Activated B cell treated with CpG ODN at 0.5 μM for 24 hours (primary cell): ENCODE results near the gene GNB1L. TPM values are rescaled to one million over a fixed set of nuclear protein-coding genes. Genes with fewer than 3 reads are reported as not detected.

ENCODE experiments used
- ATAC-seq: fragments of 200-7000 bp; cut with Tn5 transposase; one replicate; pipeline ENCODE4 v1.10.0; 2021; ENCODE audit warnings: low read depth, mild to moderate bottlenecking, moderate library complexity
- CTCF ChIA-PET: fragments of 350-600 bp; sonication (Branson Sonifier 250); formaldehyde crosslinking; loops from one replicate; lab custom pipeline; 2021; ENCODE audit warnings: antibody characterized with exemption; lab: Charles Lee
- POLR2A ChIA-PET: fragments of 350-600 bp; sonication (Branson Sonifier 250); formaldehyde crosslinking; loops from one replicate; lab custom pipeline; 2021; ENCODE audit warnings: antibody characterized with exemption; lab: Charles Lee
- DNase-seq: peaks from one replicate; pipeline ENCODE4 v3.0.0; 2022
- H3K27ac Mint-ChIP-seq: one replicate; pipeline ENCODE4 v1.8.0; 2020; ENCODE audit warnings: mixed read lengths
- H3K27me3 Mint-ChIP-seq: one replicate; pipeline ENCODE4 v1.8.0; 2021; ENCODE audit warnings: mixed read lengths
- H3K36me3 Mint-ChIP-seq: one replicate; pipeline ENCODE4 v1.8.0; 2021; ENCODE audit warnings: low read depth, mixed read lengths
- H3K4me1 Mint-ChIP-seq: one replicate; pipeline ENCODE4 v1.8.0; 2021; ENCODE audit warnings: mixed read lengths
- H3K4me3 Mint-ChIP-seq: one replicate; pipeline ENCODE4 v1.8.0; 2020; ENCODE audit warnings: mild to moderate bottlenecking, mixed read lengths
- H3K9me3 Mint-ChIP-seq: one replicate; pipeline ENCODE4 v1.8.0; 2020; ENCODE audit warnings: mixed read lengths
- CTCF ChIP-seq: fragments of 200-600 bp; IDR thresholded peaks from one replicate; pipeline ENCODE4 v1.8.0; 2022; ENCODE audit warnings: antibody characterized with exemption, mild to moderate bottlenecking
- intact Hi-C: fragments of 100-400 bp; cut with micrococcal nuclease; formaldehyde crosslinking; loops from one replicate; pipeline ENCODE4 v1.15.1; 2024
- total RNA-seq: library from RNA; stranded (reverse); gene quantifications from 2 replicates; pipeline ENCODE4 v1.2.3, GENCODE V29; 2022

The GNB1L gene
- total RNA-seq, 1 donor from 2014 or later, result 6.3 TPM

GRCh38 chr22:19892257-19892879, 37.7 kb upstream of the GNB1L start:
- CTCF ChIA-PET, result interaction anchor here (0.9 to 1.3 kb wide), 2 partner anchors 47 to 162 kb away, joined by 3 to 4 read pairs; no protein-coding TSS in a partner anchor
- intact Hi-C loops, result no loop called here
- peaks cover 23% of the 10 kb centered on the region for H3K4me1 Mint-ChIP-seq
- H3K27me3 Mint-ChIP-seq, result no peaks in the 10 kb centered on the region
- POLR2A ChIA-PET, result interaction anchor here (1.7 kb wide), 1 partner anchor 37 kb away, joined by 6 read pairs; no protein-coding TSS in a partner anchor
- H3K36me3 Mint-ChIP-seq, result peaks cover 13% of the 10 kb centered on the region
- H3K4me3 Mint-ChIP-seq, result peak overlapping the region; percentile 78
- H3K9me3 Mint-ChIP-seq, result no peaks in the 10 kb centered on the region
- peak overlapping the region; percentile 56 for H3K27ac Mint-ChIP-seq
- no peak for TF ChIP-seq CTCF
- peak; percentile 12 for ATAC-seq
- no peak for DNase-seq

- Mint-ChIP-seq H3K9me3 (no peaks in the 10 kb centered on the region), H3K27ac (peak overlapping the region; percentile 81), H3K4me3 (peak overlapping the region; percentile 78), H3K4me1 (peaks cover 30% of the 10 kb centered on the region), H3K27me3 (no peaks in the 10 kb centered on the region), H3K36me3 (peaks cover 9% of the 10 kb centered on the region)
- no peak for TF ChIP-seq CTCF
- ChIA-PET POLR2A (interaction anchor here (0.5 to 1.7 kb wide), 2 partner anchors 36 to 1210 kb away, joined by 6 read pairs; no protein-coding TSS in a partner anchor), CTCF (interaction anchor here (0.9 to 2.1 kb wide), 3 partner anchors 18 to 161 kb away, joined by 3 to 5 read pairs (median 4); no protein-coding TSS in a partner anchor)
- ATAC-seq (peak; percentile 78), DNase-seq (no peak)
- intact Hi-C loops, result loop anchor here (2.0 kb wide), 1 partner anchor 37 kb away; the partner anchor contains the start of genes GNB1L and RTL10
Measured at GRCh38 chr22:19891317-19892256, 36.9 kb upstream of the GNB1L start.

DNA sequence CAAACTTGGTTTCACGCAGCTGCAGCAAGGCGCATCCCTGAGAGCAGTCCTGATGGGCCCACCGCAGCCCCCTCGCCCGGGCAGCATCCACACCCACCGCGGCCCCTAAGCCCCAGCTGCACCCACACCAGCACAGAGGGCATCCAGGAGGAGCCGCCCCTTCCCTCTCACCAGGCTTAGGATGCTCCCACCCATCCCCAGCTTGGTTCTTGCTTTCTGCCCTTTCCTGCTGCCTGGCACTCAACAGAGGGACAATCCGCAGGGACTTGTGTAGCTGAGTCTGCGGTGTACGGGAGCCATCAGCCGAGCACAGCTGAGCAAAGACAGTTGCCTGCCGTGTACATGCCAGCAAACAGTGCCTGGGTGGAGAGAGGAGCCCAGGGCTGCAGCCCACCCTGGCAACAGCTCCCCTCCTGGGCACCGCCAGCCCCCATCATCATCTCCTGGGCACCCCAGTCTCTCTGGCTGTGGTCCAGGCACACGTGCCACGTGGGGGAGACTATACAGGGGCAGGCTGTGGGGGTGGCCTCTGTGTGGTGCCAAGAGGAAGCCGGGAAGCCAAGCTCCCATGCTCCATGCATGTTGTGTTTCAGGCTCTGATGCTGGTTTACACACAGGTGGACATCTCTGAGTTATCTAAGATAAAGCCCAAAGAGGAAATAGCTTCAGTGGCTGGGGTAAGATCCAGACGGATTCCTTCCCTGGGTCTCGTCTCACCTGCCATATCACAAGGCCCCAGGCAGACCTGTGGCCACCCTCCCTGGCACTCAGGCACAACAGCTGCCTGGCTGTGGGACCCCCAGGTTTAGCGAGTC, 36.0 kb upstream of the GNB1L start:
- intact Hi-C loops, result loop anchor here (2.0 kb wide), 1 partner anchor 36 kb away; the partner anchor contains the start of genes GNB1L and RTL10
- Mint-ChIP-seq H3K36me3 (peaks cover 9% of the 10 kb centered on the region), H3K4me1 (peaks cover 38% of the 10 kb centered on the region), H3K9me3 (no peaks in the 10 kb centered on the region), H3K27ac (no peak overlapping the region), H3K27me3 (no peaks in the 10 kb centered on the region), H3K4me3 (no peak overlapping the region)
- TF ChIP-seq CTCF, result no peak
- ATAC-seq (no peak), DNase-seq (no peak)
- POLR2A ChIA-PET, result interaction anchor here (1.7 kb wide), 1 partner anchor 35 kb away, joined by 6 read pairs; no protein-coding TSS in a partner anchor
- CTCF ChIA-PET, result interaction anchor here (0.8 to 2.1 kb wide), 2 partner anchors 19 to 160 kb away, joined by 3 to 5 read pairs; no protein-coding TSS in a partner anchor

- no peaks in the 10 kb centered on the region for H3K27me3 Mint-ChIP-seq
- H3K36me3 Mint-ChIP-seq, result peaks cover 5% of the 10 kb centered on the region
- H3K27ac Mint-ChIP-seq, result no peak overlapping the region
- H3K4me3 Mint-ChIP-seq, result no peak overlapping the region
- ATAC-seq (no peak), DNase-seq (no peak)
- no peak for TF ChIP-seq CTCF
- intact Hi-C loops, result loop anchor here (2.0 kb wide), 1 partner anchor 35 kb away; the partner anchor contains the start of genes GNB1L and RTL10
- ChIA-PET CTCF (interaction anchor here (0.8 to 2.1 kb wide), 3 partner anchors 20 to 160 kb away, joined by 3 to 5 read pairs (median 4); no protein-coding TSS in a partner anchor), POLR2A (no interaction called here)
- H3K4me1 Mint-ChIP-seq, result peaks cover 41% of the 10 kb centered on the region
- H3K9me3 Mint-ChIP-seq, result no peaks in the 10 kb centered on the region
Measured at GRCh38 chr22:19889951-19890350, 35.3 kb upstream of the GNB1L start.
